Adrenal gland (tissue), 12 donors: ENCODE results near the gene GALNTL6. TPM values are rescaled to one million over a fixed set of nuclear protein-coding genes. Genes with fewer than 3 reads are reported as not detected.

ENCODE experiments used
- DNase-seq, 7 donors: peaks; one replicate each; pipeline ENCODE4 v3.0.0-alpha.2; 2019 to 2020
- H3K27ac ChIP-seq, 5 donors: fragments of 200-600 bp; sonication (generic) in 4 of 5; 1 replicate in 3 of 5; 2 replicates in 2 of 5; pipeline versions ENCODE4 v1.5.1 to v1.8.0; 2016 to 2020; ENCODE audit warnings: mild to moderate bottlenecking in 1 of 5
- H3K27me3 ChIP-seq: fragments of 200-600 bp; 2 replicates; pipeline ENCODE4 v1.8.0; 2021
- H3K36me3 ChIP-seq, 2 donors: fragments of 200-600 bp; replicated peaks in 1 of 2; 1 replicate in 1 of 2; 2 replicates in 1 of 2; pipeline versions ENCODE4 v1.5.1 to v1.8.0; 2018 to 2022
- H3K4me1 ChIP-seq, 2 donors: fragments of 200-600 bp; replicated peaks in 1 of 2; 1 replicate in 1 of 2; 2 replicates in 1 of 2; pipeline versions ENCODE4 v1.5.1 to v1.8.0; 2018 to 2021
- H3K4me3 ChIP-seq, 4 donors: fragments of 200-600 bp; sonication (generic) in 3 of 4; one replicate each; pipeline ENCODE4 v1.5.1; 2016 to 2018
- H3K9me3 ChIP-seq, 3 donors: fragments of 200-600 bp; sonication (generic) in 1 of 3; replicated peaks in 1 of 3; 1 replicate in 2 of 3; 2 replicates in 1 of 3; pipeline versions ENCODE4 v1.5.1 to v1.8.0; 2016 to 2021
- POLR2A ChIP-seq, 2 donors: fragments of 450-650 bp; IDR thresholded peaks; one replicate each; pipeline ENCODE4 v1.6.1; 2017; ENCODE audit warnings: antibody characterized with exemption in 2 of 2, mild to moderate bottlenecking in 2 of 2, moderate library complexity in 1 of 2
- WGBS, 4 donors: extraction: QIAGEN DNeasy Blood & Tissue Kit in 2 of 4; methylation state at CpG; one replicate each; pipeline versions ENCODE4 v1.1.5 to v1.1.7; 2013 to 2017; 5-methylcytosine and 5-hydroxymethylcytosine counted together
- intact Hi-C, 2 donors: fragments of 100-400 bp; cut with DNase I; formaldehyde crosslinking; loops; one replicate each; pipeline versions ENCODE4 v1.14.1 to v1.15.0; 2022 to 2023
- polyA plus RNA-seq, 3 donors: library from polyadenylated mRNA; stranded (reverse); fragments of 200-250 nt in 2 of 3; fragments of 350-450 nt in 1 of 3; fragmentation: Illumina TruSeq in 1 of 3; extraction: RNeasy Lipid Tissue Mini Kit (QIAGEN cat#74804) in 1 of 3; gene quantifications; one replicate each; pipeline ENCODE4 v1.2.3, GENCODE V29; 2013 to 2014
- total RNA-seq, 9 donors: library from RNA; depleted of rRNA in 4 of 9; stranded (reverse); fragments of >200 nt in 4 of 9; fragments of 120-200 nt in 1 of 9; fragmentation: NEBNext Ultra II Directional in 1 of 9; extraction: Animal tissue kit (Norgen Biotek cat#: 25700) in 1 of 9; gene quantifications; one replicate each; pipeline versions ENCODE4 v1.1.0 to v1.2.4, GENCODE V29; 2013 to 2023
- TF ChIP-seq, protein P1 (sequence below), 6 experiments: fragments of 450-650 bp in 4 of 6; fragments of 200-600 bp in 2 of 6; sonication (generic) in 1 of 6; IDR thresholded peaks; 1 replicate in 5 of 6; 2 replicates in 1 of 6; pipeline versions ENCODE4 v1.5.1 to v1.8.0; 2016 to 2021; ENCODE audit warnings: antibody characterized with exemption in 6 of 6, mild to moderate bottlenecking in 2 of 6, moderate library complexity in 1 of 6
- donor health status: healthy with polysubstance abuse.
- donor health status: Bipolar disorder and iron deficiency.
- donor health status: DM: yes; HTN: yes; CAD: no.
- donor health status: DM: no; HTN: no; CAD: no.
- donor health status: DM: no; HTN: no; CAD: no.
- donor health status: DM: yes; HTN: yes; CAD: no.

The GALNTL6 gene
- total and polyA plus RNA-seq, 12 donors = 0.10 to 0.96 (median 0.42) TPM; not detected in 1

DNA sequence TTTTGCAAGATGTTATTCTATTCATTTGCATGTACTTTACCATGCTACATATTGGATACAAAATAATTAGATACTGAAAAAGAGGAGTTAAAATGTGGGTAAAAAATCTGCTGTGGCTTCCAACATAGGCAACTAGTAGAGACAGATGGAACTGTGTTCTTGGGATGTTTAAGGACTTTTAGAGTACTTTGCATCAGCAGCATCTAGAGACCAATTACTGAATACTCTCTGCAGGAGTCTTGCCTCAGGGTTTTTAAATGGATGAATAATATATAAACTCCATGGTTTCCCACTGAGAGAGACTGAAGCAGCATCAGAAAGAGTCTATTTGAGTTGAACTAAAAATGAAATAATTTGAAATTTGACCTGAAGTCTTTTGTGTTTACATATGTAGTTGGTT, 676.7 kb downstream of the GALNTL6 start:
- no peak for TF ChIP-seq POLR2A (IDR thresholded peaks at IDR 0.05)
- TF ChIP-seq, protein P1, sequence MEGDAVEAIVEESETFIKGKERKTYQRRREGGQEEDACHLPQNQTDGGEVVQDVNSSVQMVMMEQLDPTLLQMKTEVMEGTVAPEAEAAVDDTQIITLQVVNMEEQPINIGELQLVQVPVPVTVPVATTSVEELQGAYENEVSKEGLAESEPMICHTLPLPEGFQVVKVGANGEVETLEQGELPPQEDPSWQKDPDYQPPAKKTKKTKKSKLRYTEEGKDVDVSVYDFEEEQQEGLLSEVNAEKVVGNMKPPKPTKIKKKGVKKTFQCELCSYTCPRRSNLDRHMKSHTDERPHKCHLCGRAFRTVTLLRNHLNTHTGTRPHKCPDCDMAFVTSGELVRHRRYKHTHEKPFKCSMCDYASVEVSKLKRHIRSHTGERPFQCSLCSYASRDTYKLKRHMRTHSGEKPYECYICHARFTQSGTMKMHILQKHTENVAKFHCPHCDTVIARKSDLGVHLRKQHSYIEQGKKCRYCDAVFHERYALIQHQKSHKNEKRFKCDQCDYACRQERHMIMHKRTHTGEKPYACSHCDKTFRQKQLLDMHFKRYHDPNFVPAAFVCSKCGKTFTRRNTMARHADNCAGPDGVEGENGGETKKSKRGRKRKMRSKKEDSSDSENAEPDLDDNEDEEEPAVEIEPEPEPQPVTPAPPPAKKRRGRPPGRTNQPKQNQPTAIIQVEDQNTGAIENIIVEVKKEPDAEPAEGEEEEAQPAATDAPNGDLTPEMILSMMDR (IDR thresholded peaks at IDR 0.05) = no peak
- H3K36me3 ChIP-seq = no peaks in the 10 kb centered on the region
- H3K27ac ChIP-seq = no peak overlapping the region
- H3K4me3 ChIP-seq = no peak overlapping the region
- no peak for DNase-seq
- intact Hi-C loops = no loop called here
- H3K4me1 ChIP-seq = no peaks in the 10 kb centered on the region
- H3K27me3 ChIP-seq = no peaks in the 10 kb centered on the region
- H3K9me3 ChIP-seq = no peaks in the 10 kb centered on the region

DNA sequence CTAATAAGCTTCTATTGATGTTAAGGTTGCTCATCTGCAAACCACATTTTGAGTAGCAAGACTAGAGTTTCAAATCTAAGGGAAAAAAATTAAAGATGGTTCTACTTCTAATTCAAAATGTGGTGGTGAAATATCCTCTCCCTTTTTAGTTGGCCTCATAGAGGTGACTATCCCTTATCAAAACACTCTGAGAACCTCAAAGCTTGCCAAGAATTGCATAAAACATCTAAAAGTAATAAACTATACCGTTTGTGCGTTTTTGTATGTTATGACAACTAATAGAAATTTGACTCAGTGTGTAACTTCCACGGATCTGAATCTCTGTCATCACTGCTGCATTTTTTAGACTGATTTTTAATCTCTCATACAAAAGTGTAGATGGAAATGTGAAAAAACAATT, 682.6 kb downstream of the GALNTL6 start:
- H3K27ac ChIP-seq = no peak overlapping the region

DNA sequence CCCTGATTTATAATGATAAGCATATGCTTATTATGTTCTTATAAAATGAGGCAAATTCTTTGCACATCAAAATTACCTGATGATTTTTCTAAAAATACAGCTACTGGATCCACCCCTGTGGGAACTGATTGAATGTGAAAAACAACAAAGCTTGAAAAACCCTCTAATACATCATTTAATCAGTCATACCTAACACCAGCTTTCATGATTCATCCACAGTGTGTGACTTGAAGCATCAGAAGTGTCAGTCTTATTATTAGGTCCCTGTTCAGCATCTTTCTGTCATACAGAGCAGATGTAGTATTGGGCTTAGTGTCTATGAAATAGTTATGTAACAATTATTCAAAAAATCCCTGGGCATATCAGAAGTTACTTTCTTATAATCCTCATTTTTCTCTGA, 684.1 kb downstream of the GALNTL6 start:
- Histone ChIP-seq H3K36me3 (no peaks in the 10 kb centered on the region), H3K4me3 (no peak overlapping the region)
- no peak for TF ChIP-seq POLR2A (IDR thresholded peaks at IDR 0.05)
- TF ChIP-seq, protein P1 (IDR thresholded peaks at IDR 0.05) = no peak

More for the DNA sequence above, 682.6 kb downstream of the GALNTL6 start:
- Histone ChIP-seq H3K36me3 (no peaks in the 10 kb centered on the region), H3K4me1 (no peaks in the 10 kb centered on the region), H3K27me3 (no peaks in the 10 kb centered on the region), H3K4me3 (no peak overlapping the region), H3K9me3 (no peaks in the 10 kb centered on the region)
- intact Hi-C loops = no loop called here
- no peak for TF ChIP-seq POLR2A (IDR thresholded peaks at IDR 0.05)
- TF ChIP-seq, protein P1 (IDR thresholded peaks at IDR 0.05) = no peak
- DNase-seq = no peak
- WGBS, 4 donors = 42 to 49% (median 46%) methylated on average over 3 of the region's 3 CpGs

DNA sequence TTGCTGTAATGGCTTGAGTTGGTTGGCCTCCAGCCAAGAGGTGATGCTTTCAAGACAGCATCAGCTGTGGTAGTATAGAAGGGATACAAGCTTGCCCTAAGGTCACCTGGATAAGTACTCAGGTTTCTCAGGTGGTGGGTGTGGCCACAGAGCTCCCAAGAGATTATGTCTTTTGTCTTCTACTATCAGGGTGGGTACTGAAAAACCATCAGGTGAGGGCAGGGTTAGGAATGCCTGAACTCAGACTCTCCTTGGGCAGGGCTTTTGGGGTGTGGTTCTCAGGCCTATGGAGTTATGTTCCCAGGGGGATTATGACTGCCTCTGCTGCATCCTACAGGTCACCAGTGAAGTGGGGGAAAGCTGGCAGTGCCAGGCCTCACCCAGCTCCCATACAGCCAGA, 700.8 kb downstream of the GALNTL6 start:
- DNase-seq = no peak
- no peaks in the 10 kb centered on the region for H3K27me3 ChIP-seq
- no peak overlapping the region for H3K4me3 ChIP-seq
- TF ChIP-seq, protein P1 (IDR thresholded peaks at IDR 0.05) = no peak
- no peak for TF ChIP-seq POLR2A (IDR thresholded peaks at IDR 0.05)
- H3K4me1 ChIP-seq = no peaks in the 10 kb centered on the region
- H3K27ac ChIP-seq = no peak overlapping the region
- no peaks in the 10 kb centered on the region for H3K36me3 ChIP-seq
- intact Hi-C loops = no loop called here
- no peaks in the 10 kb centered on the region for H3K9me3 ChIP-seq

More for the DNA sequence above, 684.1 kb downstream of the GALNTL6 start:
- H3K27ac ChIP-seq = no peak overlapping the region
- DNase-seq = no peak
- no peaks in the 10 kb centered on the region for H3K4me1 ChIP-seq
- no peaks in the 10 kb centered on the region for H3K9me3 ChIP-seq
- intact Hi-C loops = no loop called here
- no peaks in the 10 kb centered on the region for H3K27me3 ChIP-seq
